T follicular helper cell (primary cell): Measurements from ENCODE around the gene LAMA2.

ENCODE experiments used
- DNase-seq: peaks from one replicate; pipeline ENCODE4 v3.0.0-alpha.2; 2020; ENCODE audit warnings: low read depth

The LAMA2 gene

DNA sequence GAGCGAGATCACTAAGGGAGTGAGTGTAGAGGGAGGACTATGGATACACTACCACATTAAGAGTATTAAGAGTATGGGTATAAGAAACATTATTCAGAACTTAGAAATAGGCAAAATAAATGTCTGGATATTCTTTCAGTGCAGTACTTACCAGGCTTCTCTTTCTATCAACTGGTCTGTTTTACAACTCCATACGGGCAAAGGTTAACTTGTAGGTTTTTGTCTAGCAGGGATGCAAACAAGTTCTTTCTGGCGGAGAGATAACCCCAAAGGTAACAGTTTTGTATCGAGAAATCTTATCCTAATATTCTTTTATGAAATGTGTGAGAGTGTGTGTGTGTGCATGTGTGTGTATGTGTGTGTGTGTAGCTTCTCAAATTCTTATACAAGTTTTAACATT lies 640.9 kb downstream of the LAMA2 start:
- no peak for DNase-seq

DNA sequence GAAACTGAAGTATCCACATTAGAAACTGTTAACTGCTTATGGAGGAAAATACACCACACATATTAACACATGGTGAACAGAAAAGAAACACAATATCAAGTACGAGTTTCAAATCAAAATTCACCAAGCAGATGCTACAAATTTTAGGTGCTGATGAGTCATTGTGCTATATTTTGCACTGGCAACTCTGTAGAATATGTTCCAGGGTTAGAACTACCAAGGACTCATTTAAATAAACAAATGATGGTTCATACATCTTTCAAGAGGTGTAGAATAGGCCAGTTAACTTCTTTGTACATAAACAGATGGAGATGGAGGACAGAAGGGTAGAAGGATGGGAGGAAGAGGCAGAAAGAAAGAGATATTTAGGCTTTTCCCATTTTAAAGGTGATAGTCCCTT lies 642.1 kb downstream of the LAMA2 start:
- no peak for DNase-seq

DNA sequence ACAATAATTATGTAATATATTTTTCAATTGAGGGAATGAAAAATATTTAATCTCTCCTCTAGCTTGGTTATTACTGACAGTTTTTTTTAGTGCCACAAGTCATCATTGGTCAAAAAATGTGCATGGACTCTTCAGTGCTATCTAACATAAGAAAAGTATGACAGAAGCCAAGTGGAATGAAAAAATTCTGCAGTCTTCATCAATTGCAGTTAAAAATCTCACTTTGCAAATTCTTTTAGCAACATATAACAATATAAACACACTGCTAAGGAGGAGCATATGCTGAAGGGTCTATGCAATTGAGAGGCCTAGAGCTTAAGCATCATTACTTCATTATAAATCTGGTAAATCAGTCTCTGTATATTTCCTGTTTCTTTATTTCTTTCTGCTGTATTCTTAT lies 652.0 kb downstream of the LAMA2 start:
- no peak for DNase-seq

DNA sequence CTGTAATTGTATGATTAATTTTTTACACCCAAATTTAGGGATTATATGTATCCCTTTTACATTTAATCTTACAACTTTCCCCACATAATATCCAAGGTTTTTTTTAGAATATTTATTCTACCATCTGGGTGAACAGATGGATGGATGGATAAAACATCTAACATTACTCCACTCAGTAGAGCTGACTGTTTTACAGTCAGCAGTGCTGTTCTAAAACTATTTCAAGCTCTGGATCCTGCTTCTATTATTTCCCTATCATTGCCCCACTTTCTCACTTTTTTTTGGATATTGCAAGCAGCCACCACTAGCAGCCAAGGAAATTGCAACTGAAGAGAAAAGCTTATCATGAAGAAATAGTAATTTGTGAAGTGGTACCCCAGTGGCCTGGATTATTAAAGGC lies 653.3 kb downstream of the LAMA2 start:
- DNase-seq, result no peak

DNA sequence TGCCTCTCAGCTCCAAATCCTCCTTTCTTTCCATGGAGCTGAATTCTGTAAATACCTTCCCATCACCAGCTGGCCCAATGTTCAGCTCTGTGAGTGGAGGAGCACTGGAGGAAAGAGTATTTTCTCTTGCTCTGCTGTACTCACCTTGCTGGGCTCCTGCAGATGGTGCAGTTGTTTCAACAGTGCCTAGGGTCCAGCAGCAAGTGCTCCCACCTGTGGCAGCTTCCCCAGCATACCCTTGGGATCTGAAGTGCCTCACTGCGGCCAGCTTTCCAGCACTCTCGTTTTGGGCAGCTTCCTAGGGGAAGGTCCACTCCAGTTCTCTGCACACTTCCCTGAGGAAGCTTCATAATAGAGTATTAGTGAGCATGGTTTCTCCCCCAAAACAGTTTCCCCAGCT lies 656.1 kb downstream of the LAMA2 start:
- DNase-seq, result no peak

DNA sequence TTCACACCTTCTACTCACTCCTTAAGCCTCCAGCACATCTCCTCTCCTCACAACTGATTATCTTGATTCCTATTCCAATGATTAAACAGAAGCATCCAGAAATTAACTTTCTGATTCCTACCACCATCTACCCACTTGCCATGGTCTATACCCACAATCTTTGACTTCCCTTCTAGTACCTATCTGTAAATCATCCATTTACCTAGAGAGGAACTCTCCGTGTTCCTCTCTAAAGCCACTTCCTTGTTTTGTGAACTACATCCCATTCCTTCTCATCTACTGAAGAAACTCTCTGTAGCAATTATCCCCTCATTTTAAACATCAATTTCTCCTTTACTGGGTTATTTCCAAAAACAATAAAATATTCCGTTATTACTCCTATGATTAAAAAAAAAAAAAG lies 659.8 kb downstream of the LAMA2 start:
- no peak for DNase-seq

DNA sequence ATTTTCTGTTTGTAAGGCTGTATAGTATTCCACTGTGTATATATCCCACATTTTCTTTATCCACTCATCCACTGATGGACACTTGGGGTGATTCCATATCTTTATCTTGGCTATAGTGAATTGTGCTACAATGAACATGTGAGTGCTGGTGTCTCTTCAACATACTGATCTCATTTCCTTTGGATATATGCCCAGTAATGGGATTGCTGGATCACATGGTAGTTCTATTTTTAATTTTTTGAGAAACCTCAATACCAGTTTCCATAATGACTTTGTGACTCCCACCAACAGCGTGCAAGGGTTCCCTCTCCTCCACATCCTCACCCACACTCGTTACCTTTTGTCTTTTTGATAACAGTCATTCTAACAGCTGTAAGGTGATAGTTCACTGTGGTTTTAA lies 661.0 kb downstream of the LAMA2 start:
- DNase-seq, result no peak

DNA sequence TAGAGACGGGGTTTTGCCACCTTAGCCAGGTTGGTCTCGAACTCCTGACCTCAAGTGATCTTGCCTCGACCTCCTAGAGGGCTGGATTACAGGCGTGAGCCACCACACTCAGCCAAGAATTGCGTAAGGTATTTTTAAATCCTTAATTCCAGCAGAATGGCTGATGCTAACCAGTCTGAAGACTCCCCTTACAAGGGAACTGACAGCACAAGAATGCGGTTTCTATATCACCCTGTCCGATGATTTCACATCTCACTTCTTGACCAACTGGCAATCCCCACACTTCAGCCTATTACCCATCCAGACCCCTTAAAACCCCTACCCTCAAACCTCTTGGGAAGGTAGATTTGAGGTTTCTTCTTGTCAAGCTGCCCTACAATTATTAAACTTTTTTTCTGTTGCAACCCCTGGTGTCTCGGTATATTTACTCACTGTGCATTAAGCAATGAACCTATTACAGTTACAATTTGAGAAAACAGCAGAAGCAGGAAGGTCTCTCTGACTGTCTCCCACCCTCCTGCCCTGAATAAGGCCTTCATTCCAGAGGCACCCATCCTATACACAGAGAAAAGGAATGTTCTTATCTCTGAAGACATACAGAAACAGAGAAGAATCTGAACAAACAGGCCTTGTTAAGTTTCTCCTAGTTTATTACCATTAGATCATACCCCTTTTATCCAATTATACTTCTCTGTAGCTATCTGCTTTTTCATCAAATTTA lies 662.1 kb downstream of the LAMA2 start:
- no peak for DNase-seq

DNA sequence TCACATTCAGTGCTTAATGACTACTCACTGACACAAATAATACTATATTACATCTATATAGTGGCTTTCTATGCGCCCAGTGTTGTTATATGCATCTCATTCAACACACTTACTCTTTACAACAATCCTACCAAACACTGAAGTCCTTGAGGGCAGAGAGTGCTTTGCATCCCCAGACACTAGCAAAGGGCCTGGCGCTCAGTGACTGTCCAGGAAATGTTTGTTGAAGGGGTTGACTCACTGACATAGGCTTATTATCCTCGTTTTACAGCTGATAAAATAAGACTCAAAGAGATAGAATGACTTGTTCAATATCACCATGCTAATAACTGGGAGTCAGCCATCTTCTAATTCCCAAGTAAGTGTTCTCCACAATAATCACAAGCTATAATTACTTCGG lies 663.8 kb downstream of the LAMA2 start:
- no peak for DNase-seq

DNA sequence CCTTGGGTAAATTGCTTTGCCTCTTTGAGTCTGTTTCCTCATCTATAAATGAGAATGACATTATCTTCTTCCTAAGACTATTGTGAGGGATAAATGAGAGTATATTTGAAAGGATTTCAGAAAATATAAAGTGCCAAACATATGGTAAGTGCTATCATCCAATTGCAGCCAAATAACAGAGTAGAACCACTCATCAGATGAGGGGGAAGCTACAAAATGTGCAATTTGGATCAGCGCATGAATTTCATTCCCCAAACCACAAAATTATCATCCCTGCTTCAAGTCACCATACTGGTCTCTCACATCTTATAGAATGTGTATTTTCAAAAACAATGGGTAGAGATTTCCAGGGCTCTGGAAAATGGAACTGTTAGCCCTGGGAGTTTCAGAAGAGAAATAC lies 668.5 kb downstream of the LAMA2 start:
- DNase-seq, result no peak

DNA sequence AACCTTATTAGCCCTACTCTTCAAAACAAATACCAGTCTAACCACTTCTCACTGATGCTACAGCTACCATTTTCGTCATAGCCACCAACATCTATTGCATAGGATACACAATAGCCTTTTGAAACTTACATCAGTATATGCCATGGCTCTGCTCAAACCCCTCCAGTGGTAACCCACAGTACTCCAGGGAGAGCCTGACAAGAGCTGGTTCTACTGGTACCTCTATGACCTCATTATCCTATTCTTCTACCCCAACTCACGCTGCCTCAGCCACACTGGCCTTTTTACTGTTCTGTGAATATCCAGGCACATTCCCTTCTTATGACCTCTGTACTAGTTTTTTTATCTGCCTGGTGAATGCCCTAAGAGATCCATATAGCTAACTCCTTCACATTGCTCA lies 669.5 kb downstream of the LAMA2 start:
- DNase-seq, result no peak

DNA sequence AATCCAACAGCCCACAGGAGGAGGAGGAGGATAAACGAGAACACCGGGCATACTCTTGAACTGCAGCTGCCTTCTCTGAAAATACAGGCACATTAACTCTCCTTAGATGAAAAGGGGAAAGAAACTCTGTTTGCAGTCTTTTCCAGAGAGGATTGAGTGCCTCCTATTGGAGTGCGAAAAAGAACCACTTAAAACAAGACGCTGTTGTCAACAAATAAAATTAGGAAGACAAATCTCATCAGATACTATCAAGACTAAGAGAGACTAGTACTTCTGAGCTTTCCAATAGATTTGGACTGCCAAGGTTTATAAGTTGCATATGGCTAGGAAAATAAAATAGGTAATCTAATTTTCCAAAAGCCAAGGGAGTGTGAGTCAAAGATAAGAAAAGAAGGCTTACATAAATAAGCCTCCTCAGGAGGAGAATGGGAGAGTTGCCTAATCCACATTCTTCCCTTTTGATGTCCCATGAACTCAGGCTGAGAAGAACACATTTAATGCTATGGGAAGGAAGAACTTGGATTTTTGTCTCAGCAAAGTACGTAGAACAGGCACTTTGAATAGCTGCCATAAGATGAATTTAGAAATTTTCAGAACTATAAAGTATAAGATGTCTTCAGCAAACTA lies 672.4 kb downstream of the LAMA2 start:
- DNase-seq, result no peak

DNA sequence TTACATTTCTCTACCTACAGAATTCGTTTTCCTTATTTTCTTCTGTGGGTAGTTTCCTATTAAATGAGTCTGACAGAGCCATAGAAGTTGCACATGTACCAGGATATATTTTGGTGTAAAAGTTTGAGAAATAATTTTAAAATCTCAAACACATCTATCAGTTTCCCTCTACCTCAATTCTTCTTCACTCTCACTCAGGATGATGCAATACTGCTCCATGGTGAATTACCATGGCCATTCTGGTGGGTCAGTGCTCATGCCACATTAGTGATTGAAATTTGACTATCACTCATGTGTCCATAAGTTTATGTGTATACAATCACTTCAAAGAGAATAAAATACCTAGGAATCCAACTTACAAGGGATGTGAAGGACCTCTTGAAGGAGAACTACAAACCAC lies 675.3 kb downstream of the LAMA2 start:
- DNase-seq, result no peak

DNA sequence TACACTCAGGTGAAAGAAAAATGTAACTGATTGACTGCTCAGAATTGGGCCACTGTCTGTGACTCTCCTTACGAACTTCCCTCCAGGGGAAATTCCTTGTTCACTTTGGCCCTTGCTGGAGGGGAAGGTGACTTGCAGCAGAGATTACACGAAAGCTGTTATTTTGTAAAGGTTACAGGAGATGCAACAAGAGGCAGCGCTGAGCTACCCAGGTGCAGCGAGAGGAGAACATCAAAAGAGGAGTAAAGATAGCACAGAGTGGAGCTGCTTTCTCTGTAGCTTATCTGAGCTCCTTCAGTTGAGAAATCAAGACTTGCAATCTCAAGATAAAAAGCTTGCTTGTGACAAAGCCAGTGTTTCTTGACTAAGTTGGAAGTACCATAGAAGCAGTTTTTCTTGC lies 682.4 kb downstream of the LAMA2 start:
- no peak for DNase-seq

DNA sequence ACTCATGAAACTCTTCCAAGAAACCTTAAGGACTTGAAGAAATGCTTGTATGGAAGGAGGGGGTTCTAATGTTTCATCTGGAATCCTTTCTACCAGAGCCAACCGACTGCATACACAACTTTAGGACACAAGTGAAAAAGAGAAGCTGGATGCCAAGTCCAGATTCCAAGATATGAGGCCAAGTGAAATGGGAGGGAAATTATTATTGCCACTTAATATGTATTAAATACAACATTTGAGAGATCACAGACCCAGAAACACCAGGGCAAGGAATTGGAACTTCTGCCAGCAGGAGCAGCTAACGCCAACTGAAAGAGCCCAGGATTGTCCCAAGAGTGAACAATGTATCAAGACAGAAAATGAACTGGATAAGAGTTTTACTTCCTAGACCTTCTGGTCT lies 682.9 kb downstream of the LAMA2 start:
- DNase-seq, result no peak
